ENCODE results near the gene UBL7. TPM values are rescaled to one million over a fixed set of nuclear protein-coding genes. Genes with fewer than 3 reads are reported as not detected.

The UBL7 gene
- total RNA-seq, 4 donors from 2014 or later, result 27.3 to 66.0 (median 40.4) TPM

Small RNA genes within 50 kb of the gene (small RNA-seq; reads per million reads assigned to genes)
- not detected for gene MIR6881
- gene RF00591, result not detected

Other genes starting within 250 kb of the UBL7 start
- not detected for gene CCDC33, start 224.8 kb downstream of the UBL7 start, total RNA-seq
- gene CYP11A1, start 93.5 kb downstream of the UBL7 start, total RNA-seq, result 1 to 10 TPM; 2.4 to 5.7 (median 4.1) TPM
- 10 to 100 TPM; 31.8 to 35.6 (median 33.8) TPM for gene SEMA7A, start 27.2 kb downstream of the UBL7 start, total RNA-seq
- 1 to 10 TPM; 2.0 to 8.4 (median 5.3) TPM for gene ARID3B, start 80.1 kb upstream of the UBL7 start, total RNA-seq
- gene CLK3, start 154.7 kb upstream of the UBL7 start, total RNA-seq, result 100 to 1,000 TPM; 130 to 181 (median 138) TPM
- gene EDC3, start 234.9 kb upstream of the UBL7 start, total RNA-seq, result 10 to 100 TPM; 14.4 to 18.8 (median 17.2) TPM